ENCODE data around the gene EIF3J. TPM values are rescaled to one million over a fixed set of nuclear protein-coding genes. Genes with fewer than 3 reads are reported as not detected.

Gene EIF3J, protein sequence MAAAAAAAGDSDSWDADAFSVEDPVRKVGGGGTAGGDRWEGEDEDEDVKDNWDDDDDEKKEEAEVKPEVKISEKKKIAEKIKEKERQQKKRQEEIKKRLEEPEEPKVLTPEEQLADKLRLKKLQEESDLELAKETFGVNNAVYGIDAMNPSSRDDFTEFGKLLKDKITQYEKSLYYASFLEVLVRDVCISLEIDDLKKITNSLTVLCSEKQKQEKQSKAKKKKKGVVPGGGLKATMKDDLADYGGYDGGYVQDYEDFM
- 88.7 to 186 TPM (median 89.0 TPM) in 5 replicates for total RNA-seq (2022; extraction: Qiagen RNA extraction; ENCODE audit: low read depth)

DNA sequence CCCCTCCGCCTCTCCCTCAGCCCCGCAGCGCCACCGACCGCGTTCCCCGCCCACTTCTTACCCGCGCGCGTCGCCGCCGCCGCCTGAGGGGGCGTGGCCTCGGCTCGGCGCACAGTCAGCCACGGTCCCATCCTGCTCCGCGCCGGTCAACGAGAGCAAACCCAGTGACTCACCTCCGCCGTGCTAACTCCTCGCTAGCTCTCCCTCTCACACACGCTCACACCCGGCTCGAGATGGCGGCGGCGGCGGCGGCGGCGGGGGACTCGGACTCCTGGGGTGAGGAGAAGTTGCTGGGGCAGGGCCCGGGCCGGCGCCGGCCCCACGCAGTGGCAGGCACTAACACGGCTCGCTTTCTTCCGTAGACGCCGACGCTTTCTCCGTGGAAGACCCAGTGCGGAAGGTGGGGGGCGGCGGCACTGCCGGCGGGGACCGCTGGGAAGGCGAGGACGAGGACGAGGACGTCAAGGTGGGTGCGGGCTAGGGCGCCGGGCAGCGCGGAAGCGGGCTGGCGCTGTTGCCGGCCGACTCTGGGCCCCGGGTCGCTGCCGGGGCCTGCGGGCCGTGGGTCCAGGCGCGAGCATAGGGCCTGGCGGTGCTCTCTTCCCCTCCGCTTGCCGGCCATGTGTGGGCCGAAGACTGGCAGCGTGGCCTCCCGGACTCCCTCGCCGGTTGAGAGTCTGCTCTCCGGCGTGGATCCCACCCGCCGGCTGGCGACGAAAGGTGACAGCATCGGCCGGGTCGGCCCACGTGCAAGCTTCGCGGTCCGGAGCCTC lies at the start of gene EIF3J:
TSS of gene EIF3J (plus strand) at position 186 of the 773 bp plus-strand sequence. CDS start at position 234, 48 bp downstream.

Other genes starting within 250 kb of the EIF3J start
- gene GOLM2, start 248.4 kb upstream of the EIF3J start, total RNA-seq (2022; extraction: Qiagen RNA extraction; ENCODE audit: low read depth): 18.4 to 32.9 TPM (median 27.4 TPM) in 5 replicates
- 8.7 to 21.1 TPM (median 16.7 TPM) in 5 replicates for gene CTDSPL2, start 109.5 kb upstream of the EIF3J start, total RNA-seq (2022; extraction: Qiagen RNA extraction; ENCODE audit: low read depth)
- 7.6 to 9.5 TPM (median 8.6 TPM) in 5 replicates for gene SPG11, start 126.5 kb downstream of the EIF3J start, total RNA-seq (2022; extraction: Qiagen RNA extraction; ENCODE audit: low read depth)
- gene PATL2, start 174.2 kb downstream of the EIF3J start, total RNA-seq (2022; extraction: Qiagen RNA extraction; ENCODE audit: low read depth): 0.13 to 0.28 TPM (median 0.27 TPM) in 3 of 5 replicates, not detected in the others
- 392 to 502 TPM (median 408 TPM) in 5 replicates for gene B2M, start 174.4 kb downstream of the EIF3J start, total RNA-seq (2022; extraction: Qiagen RNA extraction; ENCODE audit: low read depth)
- 4.8 to 8.3 TPM (median 7.1 TPM) in 5 replicates for gene TRIM69, start 199.4 kb downstream of the EIF3J start, total RNA-seq (2022; extraction: Qiagen RNA extraction; ENCODE audit: low read depth)